Adrenal gland (tissue), 12 donors: ENCODE results near the gene SRRM1. TPM values are rescaled to one million over a fixed set of nuclear protein-coding genes. Genes with fewer than 3 reads are reported as not detected.

Experiments
- DNase-seq, 7 donors: peaks; one replicate each; pipeline ENCODE4 v3.0.0-alpha.2; 2019 to 2020
- H3K27ac ChIP-seq, 5 donors: fragments of 200-600 bp; sonication (generic) in 4 of 5; 1 replicate in 3 of 5; 2 replicates in 2 of 5; pipeline versions ENCODE4 v1.5.1 to v1.8.0; 2016 to 2020; ENCODE audit warnings: mild to moderate bottlenecking in 1 of 5
- H3K27me3 ChIP-seq: fragments of 200-600 bp; 2 replicates; pipeline ENCODE4 v1.8.0; 2021
- H3K36me3 ChIP-seq, 2 donors: fragments of 200-600 bp; replicated peaks in 1 of 2; 1 replicate in 1 of 2; 2 replicates in 1 of 2; pipeline versions ENCODE4 v1.5.1 to v1.8.0; 2018 to 2022
- H3K4me1 ChIP-seq, 2 donors: fragments of 200-600 bp; replicated peaks in 1 of 2; 1 replicate in 1 of 2; 2 replicates in 1 of 2; pipeline versions ENCODE4 v1.5.1 to v1.8.0; 2018 to 2021
- H3K4me3 ChIP-seq, 4 donors: fragments of 200-600 bp; sonication (generic) in 3 of 4; one replicate each; pipeline ENCODE4 v1.5.1; 2016 to 2018
- H3K9me3 ChIP-seq, 3 donors: fragments of 200-600 bp; sonication (generic) in 1 of 3; replicated peaks in 1 of 3; 1 replicate in 2 of 3; 2 replicates in 1 of 3; pipeline versions ENCODE4 v1.5.1 to v1.8.0; 2016 to 2021
- POLR2A ChIP-seq, 2 donors: fragments of 450-650 bp; IDR thresholded peaks; one replicate each; pipeline ENCODE4 v1.6.1; 2017; ENCODE audit warnings: antibody characterized with exemption in 2 of 2, mild to moderate bottlenecking in 2 of 2, moderate library complexity in 1 of 2
- WGBS, 4 donors: extraction: QIAGEN DNeasy Blood & Tissue Kit in 2 of 4; methylation state at CpG; one replicate each; pipeline versions ENCODE4 v1.1.5 to v1.1.7; 2013 to 2017; 5-methylcytosine and 5-hydroxymethylcytosine counted together
- intact Hi-C, 2 donors: fragments of 100-400 bp; cut with DNase I; formaldehyde crosslinking; loops; one replicate each; pipeline versions ENCODE4 v1.14.1 to v1.15.0; 2022 to 2023
- polyA plus RNA-seq, 3 donors: library from polyadenylated mRNA; stranded (reverse); fragments of 200-250 nt in 2 of 3; fragments of 350-450 nt in 1 of 3; fragmentation: Illumina TruSeq in 1 of 3; extraction: RNeasy Lipid Tissue Mini Kit (QIAGEN cat#74804) in 1 of 3; gene quantifications; one replicate each; pipeline ENCODE4 v1.2.3, GENCODE V29; 2013 to 2014
- total RNA-seq, 9 donors: library from RNA; depleted of rRNA in 4 of 9; stranded (reverse); fragments of >200 nt in 4 of 9; fragments of 120-200 nt in 1 of 9; fragmentation: NEBNext Ultra II Directional in 1 of 9; extraction: Animal tissue kit (Norgen Biotek cat#: 25700) in 1 of 9; gene quantifications; one replicate each; pipeline versions ENCODE4 v1.1.0 to v1.2.4, GENCODE V29; 2013 to 2023
- TF ChIP-seq, protein P1 (sequence below), 6 experiments: fragments of 450-650 bp in 4 of 6; fragments of 200-600 bp in 2 of 6; sonication (generic) in 1 of 6; IDR thresholded peaks; 1 replicate in 5 of 6; 2 replicates in 1 of 6; pipeline versions ENCODE4 v1.5.1 to v1.8.0; 2016 to 2021; ENCODE audit warnings: antibody characterized with exemption in 6 of 6, mild to moderate bottlenecking in 2 of 6, moderate library complexity in 1 of 6
- donor health status: healthy with polysubstance abuse.
- donor health status: Bipolar disorder and iron deficiency.
- donor health status: DM: yes; HTN: yes; CAD: no.
- donor health status: DM: no; HTN: no; CAD: no.
- donor health status: DM: no; HTN: no; CAD: no.
- donor health status: DM: yes; HTN: yes; CAD: no.

Gene SRRM1
- total and polyA plus RNA-seq, 12 donors, result 30.0 to 121 (median 80.3) TPM

DNA sequence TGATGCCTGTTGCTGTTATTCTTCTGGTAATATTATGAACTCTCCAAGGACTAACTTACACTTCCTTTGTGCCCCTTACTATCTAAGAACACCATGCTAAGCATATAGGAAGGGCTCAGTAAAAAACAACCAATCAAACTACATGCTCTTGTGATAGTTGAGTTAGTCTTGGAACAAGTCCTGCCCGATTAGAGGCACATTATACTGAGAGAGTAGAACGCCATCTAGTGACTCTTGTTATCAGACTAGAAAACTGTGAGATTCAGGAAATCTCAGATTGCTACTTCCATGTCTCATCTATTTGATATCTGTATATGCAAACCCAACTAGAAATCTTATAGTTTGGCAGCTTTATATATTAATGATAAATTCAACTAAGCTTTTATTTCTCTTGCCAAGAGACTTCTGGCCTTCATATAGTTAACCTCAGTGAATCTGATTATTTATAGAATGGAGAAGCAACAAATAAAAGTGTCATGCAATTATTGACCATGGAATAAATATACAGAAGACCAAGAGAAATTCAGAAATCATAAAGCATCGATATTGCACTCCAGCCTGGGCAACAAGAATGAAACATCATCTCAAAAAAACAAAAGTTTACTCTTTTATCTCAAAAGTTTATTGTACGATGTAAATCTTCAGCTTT lies 7.8 kb upstream of the SRRM1 start:
- Histone ChIP-seq H3K36me3 (no peaks in the 10 kb centered on the region), H3K4me3 (no peak overlapping the region), H3K27me3 (no peaks in the 10 kb centered on the region), H3K4me1 (no peaks in the 10 kb centered on the region), H3K27ac (no peak overlapping the region), H3K9me3 (no peaks in the 10 kb centered on the region)
- 15 to 18% (median 16%) methylated on average over 4 of the region's 4 CpGs for WGBS, 4 donors
- intact Hi-C loops, result loop anchor here in 1 of 2 donors (10.0 kb wide), 1 partner anchor 431 kb away; no protein-coding TSS in a partner anchor
- TF ChIP-seq, protein P1, sequence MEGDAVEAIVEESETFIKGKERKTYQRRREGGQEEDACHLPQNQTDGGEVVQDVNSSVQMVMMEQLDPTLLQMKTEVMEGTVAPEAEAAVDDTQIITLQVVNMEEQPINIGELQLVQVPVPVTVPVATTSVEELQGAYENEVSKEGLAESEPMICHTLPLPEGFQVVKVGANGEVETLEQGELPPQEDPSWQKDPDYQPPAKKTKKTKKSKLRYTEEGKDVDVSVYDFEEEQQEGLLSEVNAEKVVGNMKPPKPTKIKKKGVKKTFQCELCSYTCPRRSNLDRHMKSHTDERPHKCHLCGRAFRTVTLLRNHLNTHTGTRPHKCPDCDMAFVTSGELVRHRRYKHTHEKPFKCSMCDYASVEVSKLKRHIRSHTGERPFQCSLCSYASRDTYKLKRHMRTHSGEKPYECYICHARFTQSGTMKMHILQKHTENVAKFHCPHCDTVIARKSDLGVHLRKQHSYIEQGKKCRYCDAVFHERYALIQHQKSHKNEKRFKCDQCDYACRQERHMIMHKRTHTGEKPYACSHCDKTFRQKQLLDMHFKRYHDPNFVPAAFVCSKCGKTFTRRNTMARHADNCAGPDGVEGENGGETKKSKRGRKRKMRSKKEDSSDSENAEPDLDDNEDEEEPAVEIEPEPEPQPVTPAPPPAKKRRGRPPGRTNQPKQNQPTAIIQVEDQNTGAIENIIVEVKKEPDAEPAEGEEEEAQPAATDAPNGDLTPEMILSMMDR (IDR thresholded peaks at IDR 0.05), result peak; percentile 28 to 57 (median 52)
- no peak for TF ChIP-seq POLR2A (IDR thresholded peaks at IDR 0.05)
- DNase-seq, result no peak

DNA sequence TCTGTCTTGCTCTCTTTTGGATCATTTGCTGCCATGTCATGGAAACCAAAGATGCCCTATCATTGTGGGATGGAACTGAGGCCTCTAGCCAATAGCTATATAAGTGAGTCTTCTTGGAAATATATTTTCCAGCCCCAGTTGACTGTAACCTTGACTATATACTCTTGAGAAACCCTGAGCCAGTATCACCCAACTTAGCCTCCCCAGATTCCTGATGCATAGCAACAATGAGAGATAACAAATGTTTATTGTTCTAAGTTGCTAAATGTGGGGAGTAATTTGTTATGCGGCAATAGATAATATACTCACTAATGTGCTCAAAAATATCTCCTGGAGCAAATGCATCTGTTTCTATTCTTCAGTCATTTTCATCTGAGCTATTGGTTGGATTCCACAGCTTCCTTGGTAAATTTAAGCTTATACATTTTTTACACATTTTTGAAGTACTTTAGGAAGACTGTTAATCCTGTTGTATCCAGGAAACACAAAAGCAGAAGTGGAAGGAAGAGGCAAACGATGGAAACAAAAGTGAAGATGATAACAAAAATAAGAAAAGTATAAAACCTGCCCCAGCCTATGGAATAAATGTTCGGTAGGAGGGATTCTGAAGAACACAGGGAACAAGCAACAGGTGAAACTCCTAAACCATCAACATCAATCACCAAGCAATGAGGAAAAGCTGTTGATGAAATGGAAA lies 6.3 kb upstream of the SRRM1 start:
- 44 to 57% (median 52%) methylated on average over 3 of the region's 3 CpGs for WGBS, 4 donors
- intact Hi-C loops, result loop anchor here in 1 of 2 donors (10.0 kb wide), 1 partner anchor 432 kb away; no protein-coding TSS in a partner anchor
- no peak for DNase-seq

DNA sequence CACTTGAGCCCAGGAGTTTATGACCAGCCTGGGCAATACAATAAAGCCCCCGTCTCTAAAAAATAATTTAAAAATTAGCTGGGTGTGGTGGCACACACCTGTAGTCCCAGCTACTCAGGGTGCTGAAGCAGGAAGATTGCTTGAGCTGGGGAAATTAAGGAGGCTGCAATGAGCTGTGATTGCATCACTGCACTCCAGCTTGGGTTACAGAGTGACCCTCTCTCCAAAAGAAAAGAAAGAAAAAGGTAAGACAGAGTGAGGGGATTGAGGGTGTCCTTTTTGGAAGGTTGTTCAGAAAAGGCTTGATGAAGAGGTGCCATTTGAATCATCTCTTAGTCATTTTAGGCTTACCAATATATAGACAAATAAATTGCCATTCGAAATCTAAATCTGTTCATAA lies 4.0 kb upstream of the SRRM1 start:
- TF ChIP-seq POLR2A (IDR thresholded peaks at IDR 0.05), result no peak
- TF ChIP-seq, protein P1 (IDR thresholded peaks at IDR 0.05), result no peak
- H3K27me3 ChIP-seq, result no peaks in the 10 kb centered on the region
- intact Hi-C loops, result loop anchor here in 1 of 2 donors (10.0 kb wide), 1 partner anchor 434 kb away; no protein-coding TSS in a partner anchor
- peaks cover under 1 to 8% of the 10 kb centered on the region in 2 donors for H3K4me1 ChIP-seq
- WGBS, 4 donors, result 82 to 91% (median 84%) methylated on average over 2 of the region's 2 CpGs
- no peak overlapping the region for H3K27ac ChIP-seq
- no peak overlapping the region for H3K4me3 ChIP-seq
- H3K9me3 ChIP-seq, result no peaks in the 10 kb centered on the region
- no peaks in the 10 kb centered on the region for H3K36me3 ChIP-seq
- no peak for DNase-seq

More for the DNA sequence above, 6.3 kb upstream of the SRRM1 start:
- Histone ChIP-seq H3K36me3 (no peaks in the 10 kb centered on the region), H3K4me1 (peaks cover 0 to 5% of the 10 kb centered on the region in 2 donors), H3K4me3 (no peak overlapping the region), H3K27ac (no peak overlapping the region), H3K9me3 (no peaks in the 10 kb centered on the region), H3K27me3 (no peaks in the 10 kb centered on the region)
- TF ChIP-seq POLR2A (IDR thresholded peaks at IDR 0.05), result no peak
- TF ChIP-seq, protein P1 (IDR thresholded peaks at IDR 0.05), result no peak

DNA sequence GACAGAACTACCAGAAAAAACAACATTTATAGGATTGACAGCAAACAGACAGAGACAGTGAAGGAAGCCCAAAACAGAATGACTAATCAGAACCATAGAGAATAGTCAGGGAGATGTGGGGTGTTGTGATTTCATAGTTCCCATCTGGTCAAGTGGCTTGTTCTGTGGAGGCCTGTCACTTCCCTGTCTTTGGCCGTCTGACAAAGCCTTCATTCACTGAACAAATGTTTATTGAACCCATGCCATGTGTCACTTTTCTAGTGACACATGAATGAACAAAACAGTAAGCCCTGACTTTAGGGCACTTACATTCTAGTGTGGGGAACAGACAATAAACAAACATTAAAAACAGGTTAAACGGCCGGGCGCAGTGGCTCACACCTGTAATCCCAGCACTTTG lies 3.2 kb upstream of the SRRM1 start:
- Histone ChIP-seq H3K9me3 (no peaks in the 10 kb centered on the region), H3K4me3 (no peak overlapping the region), H3K27me3 (no peaks in the 10 kb centered on the region), H3K27ac (no peak overlapping the region), H3K36me3 (no peaks in the 10 kb centered on the region), H3K4me1 (peaks cover 9 to 15% of the 10 kb centered on the region in 2 donors)
- DNase-seq, result no peak
- intact Hi-C loops, result loop anchor here in 1 of 2 donors (10.0 kb wide), 1 partner anchor 435 kb away; no protein-coding TSS in a partner anchor
- 74 to 82% (median 75%) methylated on average over 4 of the region's 4 CpGs for WGBS, 4 donors
- no peak for TF ChIP-seq POLR2A (IDR thresholded peaks at IDR 0.05)
- TF ChIP-seq, protein P1 (IDR thresholded peaks at IDR 0.05), result no peak
